Measurements from ENCODE around the gene SMIM13.

Gene SMIM13

DNA sequence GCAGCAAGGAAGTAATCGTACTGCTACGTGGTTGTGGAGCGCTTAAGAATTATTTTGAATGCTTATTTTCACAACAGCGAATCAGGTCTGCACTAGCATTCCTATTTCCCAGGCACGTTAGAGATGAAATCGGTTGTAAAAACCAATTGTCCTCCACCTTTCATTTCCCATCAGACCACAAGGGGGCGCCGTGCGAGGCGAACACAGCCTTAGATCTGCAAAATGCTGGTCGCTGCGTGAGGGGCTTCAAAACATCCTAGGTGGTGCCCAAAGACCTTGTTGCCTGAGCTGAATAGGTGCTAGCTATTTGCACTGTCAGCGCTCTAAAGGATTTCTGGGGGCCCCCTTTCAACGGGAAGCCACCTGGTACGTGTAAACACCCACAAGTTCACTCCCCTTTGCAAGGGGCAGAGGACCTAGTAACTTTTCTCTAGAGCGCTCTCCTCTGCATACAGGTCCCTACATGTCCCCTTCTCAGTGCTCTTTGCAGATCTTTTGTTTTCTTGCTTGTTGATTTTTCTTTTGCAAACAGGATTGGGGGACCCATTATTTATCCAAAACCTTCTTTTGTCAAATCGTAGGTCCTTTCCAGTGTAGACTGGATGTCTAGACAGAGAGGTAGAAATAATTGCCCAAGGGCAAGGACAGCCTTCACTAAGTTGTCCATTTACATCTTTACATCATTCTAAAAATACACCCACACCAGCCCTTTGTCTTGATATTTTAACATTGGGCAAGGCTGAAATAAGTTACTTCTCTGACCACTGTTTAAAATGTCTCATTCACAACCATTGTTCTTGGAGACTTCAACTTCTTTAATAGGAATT lies 79.1 kb downstream of the SMIM13 start:
- Mint-ChIP-seq H3K27me3 (no peaks in the 10 kb centered on the region), H3K4me1 (ENCODE audit: low read depth) (peaks cover 17% of the 10 kb centered on the region), H3K4me3 (no peak overlapping the region), H3K36me3 (ENCODE audit: low read depth) (no peaks in the 10 kb centered on the region), H3K9me3 (no peaks in the 10 kb centered on the region), H3K27ac (no peak overlapping the region)

DNA sequence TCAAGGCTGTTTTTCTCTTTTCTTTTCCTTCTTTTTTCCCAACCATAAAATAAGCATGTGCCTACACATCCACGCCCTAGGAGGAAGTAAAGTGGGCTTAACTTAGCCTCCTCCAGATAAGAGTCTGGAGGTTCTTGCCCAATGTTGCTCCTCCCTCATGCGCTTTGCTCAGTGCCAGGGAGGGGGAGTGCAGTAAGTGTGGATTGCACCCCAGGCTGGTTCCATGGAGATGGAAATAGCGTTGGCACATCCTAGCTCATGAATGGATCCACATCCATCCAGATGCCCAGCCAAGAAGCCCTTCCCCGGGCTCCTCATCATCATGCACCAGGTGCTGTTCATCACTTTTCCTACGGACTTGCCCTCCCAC lies 80.6 kb downstream of the SMIM13 start:
- Mint-ChIP-seq H3K4me3 (no peak overlapping the region), H3K9me3 (peaks cover under 1% of the 10 kb centered on the region), H3K27me3 (no peaks in the 10 kb centered on the region), H3K36me3 (ENCODE audit: low read depth) (no peaks in the 10 kb centered on the region), H3K4me1 (ENCODE audit: low read depth) (peaks cover 14% of the 10 kb centered on the region), H3K27ac (no peak overlapping the region)

DNA sequence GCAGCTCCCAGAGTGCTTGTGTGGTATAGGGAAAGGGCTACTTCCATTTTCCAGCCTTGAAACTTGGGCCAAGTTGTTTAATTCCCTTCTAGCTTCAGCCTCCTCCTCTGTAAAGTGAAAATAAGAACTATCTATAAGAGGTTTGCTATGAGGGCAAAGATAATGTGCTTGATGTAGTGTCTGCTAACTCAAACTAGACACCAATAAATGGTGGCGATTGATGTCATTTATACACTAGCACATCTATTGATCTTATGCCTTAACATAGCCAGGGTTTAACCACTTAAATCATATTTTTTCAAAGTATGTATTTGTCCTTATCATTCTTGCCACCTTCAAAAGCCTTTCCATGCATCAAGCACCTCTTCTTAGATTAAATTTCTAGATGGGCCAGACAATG lies 83.6 kb downstream of the SMIM13 start:
- Mint-ChIP-seq H3K27me3 (no peaks in the 10 kb centered on the region), H3K36me3 (ENCODE audit: low read depth) (peaks cover 6% of the 10 kb centered on the region), H3K9me3 (peaks cover 11% of the 10 kb centered on the region), H3K27ac (no peak overlapping the region), H3K4me3 (no peak overlapping the region), H3K4me1 (ENCODE audit: low read depth) (peaks cover 11% of the 10 kb centered on the region)

DNA sequence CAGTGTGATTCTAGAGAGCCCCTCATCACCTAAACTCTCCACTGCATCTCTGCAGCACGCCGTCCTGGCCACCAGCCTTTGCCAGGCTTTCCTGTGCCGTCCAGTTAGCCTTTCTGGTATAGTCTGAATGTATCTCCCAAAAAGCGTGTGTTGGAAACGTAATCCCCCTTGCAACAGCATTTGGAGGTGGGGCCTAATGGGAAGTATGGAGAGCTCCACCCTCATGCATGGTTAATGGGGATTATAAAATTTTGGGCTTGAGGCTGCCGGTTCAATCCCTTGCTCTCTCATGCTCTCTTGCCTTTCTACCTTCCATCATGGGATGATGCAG lies 85.4 kb downstream of the SMIM13 start:
- no peak overlapping the region for H3K27ac Mint-ChIP-seq
- H3K4me1 Mint-ChIP-seq (ENCODE audit: low read depth), result no peaks in the 10 kb centered on the region

DNA sequence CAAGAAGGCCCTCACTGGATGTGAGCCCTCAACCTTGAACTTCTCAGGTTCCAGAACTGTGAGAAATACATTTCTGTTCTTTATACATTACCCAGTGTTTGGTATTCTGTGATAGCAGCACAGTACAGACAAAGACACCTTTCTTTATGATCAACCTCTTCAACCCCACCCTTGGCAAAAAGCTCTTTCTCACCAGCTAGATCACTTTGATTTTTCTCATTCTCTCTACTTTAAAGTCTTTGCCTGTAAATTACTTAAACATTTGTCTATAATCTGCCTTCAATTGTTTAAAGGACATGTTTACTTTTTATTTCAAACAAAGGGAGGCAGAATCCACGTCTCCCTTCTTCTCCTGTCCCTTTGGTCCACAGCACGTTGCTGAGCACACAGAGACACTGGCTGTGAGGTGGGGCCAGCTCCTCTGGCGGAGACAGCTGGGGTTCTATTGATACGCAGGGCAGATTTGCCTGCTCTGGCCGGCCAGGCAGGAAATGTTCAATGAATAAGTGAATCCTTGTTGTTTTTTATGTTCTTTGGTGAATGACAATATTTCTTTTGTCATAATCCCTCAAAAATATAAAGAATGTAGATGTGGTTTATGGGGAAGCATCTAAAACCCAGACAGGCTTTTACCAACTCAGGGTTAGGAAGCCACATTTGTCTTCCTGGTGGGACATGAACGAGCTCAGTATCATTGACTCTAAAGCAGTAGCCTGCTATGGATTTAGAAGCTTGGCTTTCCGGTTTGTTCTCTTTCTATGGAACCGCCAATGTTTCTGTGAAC lies 86.0 kb downstream of the SMIM13 start:
- Mint-ChIP-seq H3K4me1 (ENCODE audit: low read depth) (no peaks in the 10 kb centered on the region), H3K27me3 (no peaks in the 10 kb centered on the region), H3K36me3 (ENCODE audit: low read depth) (peaks cover 26% of the 10 kb centered on the region), H3K9me3 (peaks cover 22% of the 10 kb centered on the region), H3K27ac (no peak overlapping the region), H3K4me3 (no peak overlapping the region)

More for the DNA sequence above, 85.4 kb downstream of the SMIM13 start:
- Mint-ChIP-seq H3K4me3 (no peak overlapping the region), H3K36me3 (ENCODE audit: low read depth) (peaks cover 21% of the 10 kb centered on the region), H3K9me3 (peaks cover 22% of the 10 kb centered on the region), H3K27me3 (no peaks in the 10 kb centered on the region)

DNA sequence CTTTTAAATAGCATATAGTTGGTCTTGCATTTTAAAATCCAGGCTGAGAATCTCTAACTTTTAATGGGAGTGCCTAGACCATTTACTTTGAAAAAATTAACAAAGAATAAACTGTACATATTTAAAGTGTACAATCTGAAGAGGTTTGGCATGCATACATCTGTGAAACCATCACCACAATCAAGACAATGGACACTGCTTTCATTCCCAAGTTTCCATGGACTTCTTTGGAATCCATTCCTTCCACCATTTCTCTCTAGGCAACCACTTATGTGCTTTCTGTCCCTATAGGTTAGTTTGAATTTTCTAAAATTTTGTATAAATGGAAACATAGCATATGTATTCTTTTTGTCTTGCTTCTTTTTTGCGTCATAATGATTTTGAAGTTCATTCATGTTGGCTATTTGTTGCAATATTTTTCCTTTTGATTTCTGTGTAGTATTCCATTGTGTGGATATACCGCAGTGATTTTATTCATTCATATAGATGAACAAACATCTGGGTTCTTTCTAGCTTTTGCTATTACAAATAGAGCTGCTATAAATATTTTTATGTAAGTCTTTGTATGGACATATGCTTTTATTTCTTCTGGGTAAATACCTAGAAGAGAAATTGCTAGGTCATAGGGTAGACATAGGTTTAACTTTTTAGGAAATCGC lies 88.0 kb downstream of the SMIM13 start:
- Mint-ChIP-seq H3K9me3 (peaks cover 22% of the 10 kb centered on the region), H3K27me3 (no peaks in the 10 kb centered on the region), H3K36me3 (ENCODE audit: low read depth) (peaks cover 44% of the 10 kb centered on the region), H3K4me3 (no peak overlapping the region), H3K27ac (no peak overlapping the region), H3K4me1 (ENCODE audit: low read depth) (no peaks in the 10 kb centered on the region)

DNA sequence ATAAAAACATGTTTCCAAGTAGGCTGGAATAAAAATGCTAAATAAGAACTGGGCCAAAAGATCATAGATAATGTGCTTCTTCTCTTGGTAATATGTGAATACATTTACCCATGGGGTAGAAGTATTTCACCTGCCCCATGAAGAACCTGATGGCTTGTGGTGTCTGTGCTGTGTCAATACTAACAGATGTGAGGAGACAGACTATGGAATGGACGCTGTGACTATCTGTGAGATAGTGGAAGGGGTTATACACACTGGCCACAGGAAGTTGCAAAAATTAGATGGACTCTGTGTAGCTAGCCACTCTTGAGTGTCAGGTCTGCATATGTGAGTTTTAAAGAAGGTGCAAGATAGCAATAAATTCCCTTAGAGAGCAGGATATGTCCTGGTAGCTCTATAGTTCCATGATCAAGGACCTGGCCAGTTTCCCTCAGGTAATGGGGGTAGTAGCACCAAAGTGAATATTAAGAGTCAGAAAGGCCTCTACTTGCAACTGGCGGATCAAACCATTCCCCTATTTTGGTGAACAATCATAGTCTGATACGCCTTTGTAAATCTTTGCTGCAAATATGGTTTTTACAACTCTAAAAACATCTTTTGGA lies 90.2 kb downstream of the SMIM13 start:
- H3K9me3 Mint-ChIP-seq, result peaks cover 22% of the 10 kb centered on the region
- peaks cover 66% of the 10 kb centered on the region for H3K36me3 Mint-ChIP-seq (ENCODE audit: low read depth)
- no peak overlapping the region for H3K4me3 Mint-ChIP-seq
- no peaks in the 10 kb centered on the region for H3K27me3 Mint-ChIP-seq
- no peaks in the 10 kb centered on the region for H3K4me1 Mint-ChIP-seq (ENCODE audit: low read depth)
- H3K27ac Mint-ChIP-seq, result no peak overlapping the region

DNA sequence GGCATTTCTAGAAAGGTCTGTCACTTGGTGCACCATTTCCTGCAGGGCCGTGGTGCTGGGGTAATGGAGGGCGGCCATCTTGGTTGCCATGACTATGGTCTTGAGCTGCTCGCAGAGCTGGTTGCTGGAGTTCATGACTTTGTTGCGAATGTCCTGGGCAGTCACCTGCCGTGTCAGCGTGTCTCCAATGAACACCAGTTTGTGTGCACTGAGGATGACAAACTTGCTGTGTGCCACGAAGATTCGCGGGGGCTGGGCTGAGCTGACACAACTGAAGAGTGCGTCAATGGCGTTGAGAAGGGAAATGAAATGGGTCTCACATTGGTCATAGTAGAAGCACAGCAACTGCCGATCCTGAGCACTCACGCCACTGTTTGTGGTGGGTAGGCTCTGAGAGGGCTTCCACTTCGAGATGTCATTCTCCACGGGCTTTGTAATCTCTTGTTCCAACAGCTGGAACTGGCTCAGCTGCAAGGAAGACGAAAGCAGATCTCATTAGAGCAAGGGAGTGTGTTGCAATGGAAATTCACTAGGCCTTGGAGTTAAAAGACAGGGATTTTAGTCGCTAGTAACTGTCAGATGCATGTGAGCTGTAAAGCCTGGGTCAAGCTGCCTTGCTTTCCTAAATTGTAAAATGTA lies 91.7 kb downstream of the SMIM13 start:
- peaks cover 15% of the 10 kb centered on the region for H3K9me3 Mint-ChIP-seq
- no peaks in the 10 kb centered on the region for H3K27me3 Mint-ChIP-seq
- no peak overlapping the region for H3K27ac Mint-ChIP-seq
- no peaks in the 10 kb centered on the region for H3K4me1 Mint-ChIP-seq (ENCODE audit: low read depth)
- H3K4me3 Mint-ChIP-seq, result no peak overlapping the region
- H3K36me3 Mint-ChIP-seq (ENCODE audit: low read depth), result peaks cover 78% of the 10 kb centered on the region

DNA sequence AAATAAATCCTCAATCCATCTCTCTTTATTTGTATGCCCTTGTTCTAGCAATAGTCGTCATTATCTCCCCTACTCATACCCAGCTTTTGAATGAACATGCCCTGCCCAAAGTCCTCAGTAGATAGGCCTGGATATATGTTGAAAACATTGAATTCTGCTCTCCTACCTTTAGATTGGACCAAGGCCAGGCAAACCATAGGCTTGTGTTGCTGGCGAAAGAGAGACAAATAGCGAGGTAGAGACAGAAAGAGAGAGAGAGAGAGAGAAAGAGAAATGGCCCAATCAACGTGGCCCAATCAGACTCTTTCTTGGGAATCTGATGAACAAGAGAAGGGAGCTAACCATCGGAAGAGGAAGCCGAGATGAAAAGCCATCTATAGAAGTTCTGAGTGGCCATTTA lies 93.7 kb downstream of the SMIM13 start:
- Mint-ChIP-seq H3K36me3 (ENCODE audit: low read depth) (peaks cover 88% of the 10 kb centered on the region), H3K9me3 (peaks cover 10% of the 10 kb centered on the region), H3K4me3 (no peak overlapping the region), H3K4me1 (ENCODE audit: low read depth) (no peaks in the 10 kb centered on the region), H3K27me3 (no peaks in the 10 kb centered on the region), H3K27ac (no peak overlapping the region)

All from stimulated activated naive CD8-positive, alpha-beta T cell treated with anti-CD3 and anti-CD28 coated beads, Interleukin-15, Interleukin-2, amounts not matched to agents 100 ng/mL and 50 ng/mL, for 24 hours (primary cell).